Tibial artery (tissue), 4 donors: Measurements from ENCODE around the gene TMC8.

ENCODE experiments used
- DNase-seq, 2 donors: peaks; one replicate each; pipeline ENCODE4 v3.0.0-alpha.2; 2019
- H3K27ac ChIP-seq, 2 donors: fragments of 200-600 bp; sonication (generic) in 1 of 2; 1 replicate in 1 of 2; 2 replicates in 1 of 2; pipeline ENCODE4 v1.5.1; 2018 to 2019; ENCODE audit warnings: mild to moderate bottlenecking in 1 of 2
- H3K27me3 ChIP-seq, 2 donors: fragments of 200-600 bp; sonication (generic) in 1 of 2; one replicate each; pipeline versions ENCODE4 v1.5.1 to v1.6.0; 2016 to 2019
- H3K36me3 ChIP-seq, 3 donors: fragments of 200-600 bp; sonication (generic) in 2 of 3; one replicate each; pipeline ENCODE4 v1.5.1; 2016 to 2019; ENCODE audit warnings: mild to moderate bottlenecking in 2 of 3
- H3K4me1 ChIP-seq, 4 donors: fragments of 200-600 bp; sonication (generic) in 2 of 4; 1 replicate in 3 of 4; 2 replicates in 1 of 4; pipeline ENCODE4 v1.5.1; 2016 to 2019
- H3K4me3 ChIP-seq, 2 donors: fragments of 200-600 bp; sonication (generic) in 1 of 2; 1 replicate in 1 of 2; 2 replicates in 1 of 2; pipeline ENCODE4 v1.5.1; 2018 to 2019; ENCODE audit warnings: mild to moderate bottlenecking in 2 of 2
- H3K9me3 ChIP-seq, 3 donors: fragments of 200-600 bp; sonication (generic) in 1 of 3; one replicate each; pipeline ENCODE4 v1.5.1; 2016 to 2019
- intact Hi-C: fragments of 100-400 bp; cut with DNase I; formaldehyde crosslinking; loops from one replicate; pipeline ENCODE4 v1.15.0; 2023; ENCODE audit warnings: low total_unique reads
- TF ChIP-seq, protein P1 (sequence below), 2 experiments: fragments of 200-600 bp in 1 of 2; fragments of 450-650 bp in 1 of 2; IDR thresholded peaks; one replicate each; pipeline ENCODE4 v1.5.1; 2017 to 2019; ENCODE audit warnings: antibody characterized with exemption in 2 of 2, mild to moderate bottlenecking in 1 of 2, moderate library complexity in 1 of 2

TMC8 gene

DNA sequence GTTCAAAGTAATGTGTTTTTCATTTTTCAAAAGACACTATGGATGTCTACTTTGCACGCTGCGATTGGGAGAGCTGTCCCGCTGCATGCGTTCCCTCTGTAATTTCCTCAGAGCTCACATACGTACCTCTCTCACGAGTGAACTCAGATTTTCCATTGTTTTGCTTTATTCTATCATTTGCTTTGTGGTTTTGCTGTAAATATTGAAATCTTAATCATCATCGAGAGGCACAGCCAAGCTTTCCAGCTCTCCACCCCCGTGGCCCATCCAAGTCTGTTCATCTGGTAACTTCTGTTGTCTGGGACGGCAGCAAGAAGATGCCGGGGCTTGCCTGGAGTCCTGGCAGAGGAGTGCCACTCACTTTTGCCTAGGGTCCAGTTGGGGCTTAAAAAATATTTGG is 23.1 kb upstream of the TMC8 start:
- TF ChIP-seq, protein P1, sequence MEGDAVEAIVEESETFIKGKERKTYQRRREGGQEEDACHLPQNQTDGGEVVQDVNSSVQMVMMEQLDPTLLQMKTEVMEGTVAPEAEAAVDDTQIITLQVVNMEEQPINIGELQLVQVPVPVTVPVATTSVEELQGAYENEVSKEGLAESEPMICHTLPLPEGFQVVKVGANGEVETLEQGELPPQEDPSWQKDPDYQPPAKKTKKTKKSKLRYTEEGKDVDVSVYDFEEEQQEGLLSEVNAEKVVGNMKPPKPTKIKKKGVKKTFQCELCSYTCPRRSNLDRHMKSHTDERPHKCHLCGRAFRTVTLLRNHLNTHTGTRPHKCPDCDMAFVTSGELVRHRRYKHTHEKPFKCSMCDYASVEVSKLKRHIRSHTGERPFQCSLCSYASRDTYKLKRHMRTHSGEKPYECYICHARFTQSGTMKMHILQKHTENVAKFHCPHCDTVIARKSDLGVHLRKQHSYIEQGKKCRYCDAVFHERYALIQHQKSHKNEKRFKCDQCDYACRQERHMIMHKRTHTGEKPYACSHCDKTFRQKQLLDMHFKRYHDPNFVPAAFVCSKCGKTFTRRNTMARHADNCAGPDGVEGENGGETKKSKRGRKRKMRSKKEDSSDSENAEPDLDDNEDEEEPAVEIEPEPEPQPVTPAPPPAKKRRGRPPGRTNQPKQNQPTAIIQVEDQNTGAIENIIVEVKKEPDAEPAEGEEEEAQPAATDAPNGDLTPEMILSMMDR (IDR thresholded peaks at IDR 0.05) = no peak
- no peaks in the 10 kb centered on the region for H3K9me3 ChIP-seq
- intact Hi-C loops = no loop called here
- H3K27ac ChIP-seq = no peak overlapping the region
- no peak overlapping the region for H3K4me3 ChIP-seq
- peaks cover 0 to 3% of the 10 kb centered on the region in 2 donors for H3K27me3 ChIP-seq
- H3K36me3 ChIP-seq = peaks cover 21 to 55% (median 33%) of the 10 kb centered on the region in 3 donors
- DNase-seq = peak in 1 of 2 donors; percentile 27
- peaks cover 0 to 3% (median under 1%) of the 10 kb centered on the region in 4 donors for H3K4me1 ChIP-seq

DNA sequence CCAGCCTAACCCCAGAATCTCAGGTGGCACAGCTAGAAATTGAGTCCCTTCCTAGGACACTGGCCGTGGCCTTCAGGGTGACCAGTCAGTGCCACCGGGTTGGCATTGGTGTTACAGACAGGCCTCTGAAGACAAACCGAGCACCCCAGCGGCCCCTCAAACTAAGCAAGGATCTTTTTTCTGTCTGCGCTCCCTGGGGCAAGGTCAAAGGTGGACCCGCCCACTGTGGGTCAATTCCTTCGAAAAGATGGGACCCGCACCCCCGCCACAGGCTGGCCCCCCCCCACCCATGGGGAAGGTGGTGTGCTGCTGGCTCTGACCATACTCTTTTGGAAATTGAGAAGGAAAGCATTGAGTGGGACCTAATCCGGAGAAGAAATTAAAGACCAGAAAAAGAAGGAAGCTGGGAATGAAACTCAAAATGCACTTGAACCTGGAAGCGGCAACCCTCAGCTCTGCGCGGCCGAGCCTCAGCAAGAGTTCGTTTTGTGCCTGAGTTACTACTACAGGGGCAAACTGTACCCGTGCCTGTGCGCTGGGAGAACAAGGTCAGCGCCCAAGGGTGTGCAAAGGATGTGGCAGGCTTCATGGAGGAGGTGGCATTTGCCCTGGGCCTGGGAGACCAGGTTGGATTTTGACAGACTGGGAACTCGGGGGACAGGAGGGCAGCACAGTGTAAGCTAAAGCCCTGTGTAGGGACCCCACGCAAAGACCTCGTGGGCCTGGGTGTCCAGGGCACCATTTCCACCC is 22.4 kb upstream of the TMC8 start:
- peaks cover 0 to 10% of the 10 kb centered on the region in 2 donors for H3K27me3 ChIP-seq
- no peak overlapping the region for H3K4me3 ChIP-seq
- intact Hi-C loops = no loop called here
- peaks cover 20 to 48% (median 26%) of the 10 kb centered on the region in 3 donors for H3K36me3 ChIP-seq
- DNase-seq = peak; percentile 14 to 46
- TF ChIP-seq, protein P1 (IDR thresholded peaks at IDR 0.05) = no peak
- H3K4me1 ChIP-seq = peaks cover 0 to 5% (median 2%) of the 10 kb centered on the region in 4 donors
- H3K9me3 ChIP-seq = no peaks in the 10 kb centered on the region
- no peak overlapping the region for H3K27ac ChIP-seq

DNA sequence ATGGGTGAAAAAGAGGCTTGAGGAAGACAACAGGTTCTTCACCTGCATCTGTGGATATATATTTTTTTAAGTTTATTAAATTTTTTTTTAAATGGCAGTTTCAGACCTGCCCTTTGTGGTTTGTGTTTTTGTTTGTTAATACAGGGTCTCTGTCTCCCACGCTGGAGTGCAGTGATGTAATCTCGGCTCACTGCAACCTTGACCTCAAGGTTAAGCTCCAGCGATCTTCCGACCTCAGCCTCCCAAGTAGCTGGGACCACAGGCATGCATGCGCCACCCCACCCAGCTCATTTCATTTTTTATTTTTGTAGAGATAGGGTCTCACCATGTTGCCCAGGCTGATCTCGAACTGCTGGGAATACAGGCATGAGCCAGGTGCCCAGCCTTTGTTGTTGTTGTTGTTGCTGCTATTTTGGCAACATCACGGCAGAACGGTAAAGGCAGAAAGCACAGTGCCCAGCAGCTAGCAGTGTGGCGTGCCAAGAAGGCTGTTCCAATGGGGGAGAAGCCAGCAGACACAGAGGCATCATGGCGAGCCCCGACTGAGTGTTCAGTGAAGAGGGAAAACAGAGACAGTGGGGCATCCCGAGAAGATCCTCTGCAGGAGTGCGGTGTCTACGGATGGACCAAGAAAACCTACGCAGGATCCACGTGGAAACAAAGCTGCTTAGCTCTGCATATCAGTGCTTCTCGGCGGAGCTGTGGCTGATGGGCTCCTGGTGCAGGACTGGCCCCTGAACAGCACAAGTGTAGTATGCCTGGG is 21.7 kb upstream of the TMC8 start:
- Histone ChIP-seq H3K4me3 (no peak overlapping the region), H3K27me3 (peaks cover 0 to 16% of the 10 kb centered on the region in 2 donors), H3K27ac (no peak overlapping the region), H3K4me1 (peaks cover 0 to 5% (median 2%) of the 10 kb centered on the region in 4 donors), H3K9me3 (no peaks in the 10 kb centered on the region), H3K36me3 (peaks cover 12 to 40% (median 18%) of the 10 kb centered on the region in 3 donors)
- TF ChIP-seq, protein P1 (IDR thresholded peaks at IDR 0.05) = no peak
- peak; percentile 18 to 60 for DNase-seq
- intact Hi-C loops = no loop called here

DNA sequence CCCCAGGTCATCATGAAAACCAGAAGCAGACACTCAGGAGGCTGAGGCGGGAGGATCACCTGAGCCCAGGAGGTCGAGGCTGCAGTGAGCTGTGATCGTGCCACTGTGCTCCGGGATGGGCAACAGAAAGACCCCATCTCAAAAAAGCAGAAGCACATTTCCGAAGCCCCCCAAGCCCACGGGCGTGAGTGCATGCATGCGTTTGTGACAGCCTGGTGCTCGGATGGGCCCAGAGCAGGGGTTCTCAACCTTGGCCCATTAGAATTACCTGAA is 21.1 kb upstream of the TMC8 start:
- H3K27me3 ChIP-seq = peaks cover 0 to 20% of the 10 kb centered on the region in 2 donors
- TF ChIP-seq, protein P1 (IDR thresholded peaks at IDR 0.05) = no peak
- no peak overlapping the region for H3K4me3 ChIP-seq
- no peaks in the 10 kb centered on the region for H3K9me3 ChIP-seq
- intact Hi-C loops = no loop called here
- H3K4me1 ChIP-seq = peaks cover 0 to 5% (median 2%) of the 10 kb centered on the region in 4 donors
- peak in 1 of 2 donors; percentile 16 for DNase-seq
- H3K36me3 ChIP-seq = peaks cover 8 to 35% (median 13%) of the 10 kb centered on the region in 3 donors
- H3K27ac ChIP-seq = no peak overlapping the region

DNA sequence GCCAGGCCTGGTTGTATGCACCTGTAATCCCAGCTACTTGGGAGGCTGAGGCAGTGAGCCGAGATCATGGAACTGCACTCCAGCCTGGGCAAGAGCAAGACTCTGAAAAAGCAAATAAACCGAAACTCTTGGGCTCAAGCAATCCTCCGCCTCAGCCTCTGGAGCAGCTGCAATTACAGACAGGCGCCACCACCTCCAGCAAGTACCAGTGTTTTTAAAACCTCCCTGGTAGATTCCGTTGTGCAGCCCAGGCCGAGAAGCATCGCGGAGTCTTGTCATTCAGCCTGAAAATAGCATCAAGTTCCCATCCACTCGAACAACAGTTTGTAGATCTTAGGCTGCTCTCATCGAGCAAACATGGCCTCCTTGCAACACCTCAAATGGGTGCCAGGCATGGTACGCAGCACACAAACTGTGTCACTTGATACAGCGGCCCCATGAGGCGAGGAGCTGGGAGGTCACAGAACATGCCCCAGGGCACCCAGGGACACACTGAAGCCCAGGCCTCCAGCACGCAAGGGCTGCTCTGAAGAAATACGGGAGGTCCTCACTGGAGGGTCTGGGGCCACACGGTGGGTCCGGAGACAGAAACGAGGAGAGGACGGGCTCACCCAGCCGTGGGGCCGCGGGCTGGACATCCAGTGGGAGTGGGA is 20.1 kb upstream of the TMC8 start:
- Histone ChIP-seq H3K36me3 (peaks cover 0 to 24% (median 2%) of the 10 kb centered on the region in 3 donors), H3K27ac (no peak overlapping the region), H3K4me3 (no peak overlapping the region), H3K27me3 (peaks cover 0 to 29% of the 10 kb centered on the region in 2 donors), H3K9me3 (no peaks in the 10 kb centered on the region), H3K4me1 (peaks cover 0 to 5% (median 2%) of the 10 kb centered on the region in 4 donors)
- TF ChIP-seq, protein P1 (IDR thresholded peaks at IDR 0.05) = no peak
- intact Hi-C loops = no loop called here
- DNase-seq = peak; percentile 3 to 58
